Effector memory CD8-positive, alpha-beta T cell (primary cell): ENCODE measurements around the gene C13orf46.
A peak's percentile ranks its signal among the peaks of the same experiment; 100 is the strongest.

Source experiments
- ATAC-seq: fragments of 150-1000 bp; cut with Tn5 transposase; replicated peaks from 2 replicates; pipeline ENCODE4 v1.10.0; 2021; ENCODE audit warnings: mild to moderate bottlenecking, moderate library complexity
- DNase-seq, 3 experiments: peaks; one replicate each; pipeline ENCODE4 v3.0.0; 2021
- H3K27ac Mint-ChIP-seq, 2 donors: one replicate each; pipeline ENCODE4 v1.8.0; 2022; ENCODE audit warnings: mild to moderate bottlenecking in 2 of 2, mixed read lengths in 2 of 2, moderate library complexity in 2 of 2
- H3K27me3 Mint-ChIP-seq, 2 donors: one replicate each; pipeline ENCODE4 v1.8.0; 2022; ENCODE audit warnings: mixed read lengths in 2 of 2
- H3K36me3 Mint-ChIP-seq: one replicate; pipeline ENCODE4 v1.8.0; 2022; ENCODE audit warnings: mild to moderate bottlenecking, moderate library complexity, mixed read lengths; ENCODE audit not compliant: insufficient read depth
- H3K4me1 Mint-ChIP-seq, 2 donors: one replicate each; pipeline ENCODE4 v1.8.0; 2022; ENCODE audit warnings: low read depth in 2 of 2, mixed read lengths in 2 of 2
- H3K4me3 Mint-ChIP-seq, 2 donors: one replicate each; pipeline ENCODE4 v1.8.0; 2022; ENCODE audit warnings: mild to moderate bottlenecking in 2 of 2, mixed read lengths in 2 of 2, moderate library complexity in 2 of 2
- H3K9me3 Mint-ChIP-seq, 2 donors: one replicate each; pipeline ENCODE4 v1.8.0; 2022; ENCODE audit warnings: mixed read lengths in 2 of 2

The C13orf46 gene

GRCh38 chr13:113947311-113948033 is 26.4 kb downstream of the C13orf46 start:
- H3K9me3 Mint-ChIP-seq: no peaks in the 10 kb centered on the region
- no peak overlapping the region for H3K4me3 Mint-ChIP-seq
- DNase-seq (no peak), ATAC-seq (no peak)
- H3K27me3 Mint-ChIP-seq: no peaks in the 10 kb centered on the region
- H3K27ac Mint-ChIP-seq: peak overlapping the region; percentile 57 to 84
- peaks cover 41% of the 10 kb centered on the region for H3K36me3 Mint-ChIP-seq
- peaks cover 0 to 6% of the 10 kb centered on the region in 2 donors for H3K4me1 Mint-ChIP-seq

DNA sequence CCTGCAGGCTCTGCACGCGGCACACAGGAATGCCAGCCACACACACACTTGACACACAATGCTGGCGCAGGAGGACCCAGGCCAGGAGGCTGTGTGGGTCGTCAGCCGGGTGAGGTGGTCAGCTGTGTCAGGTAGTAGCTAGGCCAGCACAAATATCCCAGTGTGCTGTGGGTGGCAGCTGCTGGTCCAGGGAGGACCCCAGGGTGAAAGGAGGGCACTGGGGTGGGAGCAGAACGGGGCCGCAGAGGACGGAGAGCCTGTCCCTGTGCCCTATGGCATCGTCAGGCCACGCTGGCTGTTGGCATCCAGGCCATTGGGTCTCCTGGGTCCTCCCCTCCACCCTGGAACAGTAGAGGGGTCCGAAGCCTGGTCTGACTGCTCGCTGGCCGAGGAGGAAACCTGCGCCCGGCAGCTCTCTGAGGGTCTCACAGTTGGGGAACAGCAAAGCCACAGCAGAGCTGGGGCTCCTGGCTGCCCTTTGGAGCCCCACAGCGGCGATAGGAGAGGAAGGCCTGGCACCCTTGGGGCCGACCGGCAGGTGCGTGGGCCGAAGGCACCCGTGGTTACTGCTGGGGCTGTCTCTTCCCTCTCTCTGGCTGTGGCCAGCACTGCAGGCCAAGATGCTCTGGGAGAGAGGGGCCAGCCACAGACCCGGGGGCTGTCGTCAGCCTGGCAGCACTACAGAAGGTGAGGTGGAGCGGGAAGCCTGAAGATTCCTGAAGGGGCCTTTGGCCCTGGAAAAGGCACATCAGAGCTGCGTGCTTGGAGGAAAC is 27.3 kb downstream of the C13orf46 start:
- H3K27ac Mint-ChIP-seq: peak overlapping the region; percentile 28 to 62
- no peak overlapping the region for H3K4me3 Mint-ChIP-seq

GRCh38 chr13:113945857-113946408 is 27.9 kb downstream of the C13orf46 start:
- DNase-seq: no peak
- Mint-ChIP-seq H3K36me3 (peaks cover 44% of the 10 kb centered on the region), H3K27me3 (no peaks in the 10 kb centered on the region), H3K9me3 (no peaks in the 10 kb centered on the region), H3K4me1 (peaks cover 0 to 4% of the 10 kb centered on the region in 2 donors), H3K4me3 (no peak overlapping the region), H3K27ac (peak overlapping the region in 1 of 2 donors; percentile 28)
- ATAC-seq: no peak

More for the DNA sequence above, 27.3 kb downstream of the C13orf46 start:
- H3K9me3 Mint-ChIP-seq: no peaks in the 10 kb centered on the region
- peaks cover 45% of the 10 kb centered on the region for H3K36me3 Mint-ChIP-seq
- DNase-seq (no peak), ATAC-seq (no peak)
- no peaks in the 10 kb centered on the region for H3K27me3 Mint-ChIP-seq
- peaks cover 0 to 5% of the 10 kb centered on the region in 2 donors for H3K4me1 Mint-ChIP-seq

- Mint-ChIP-seq H3K4me1 (peaks cover 0 to 4% of the 10 kb centered on the region in 2 donors), H3K27me3 (no peaks in the 10 kb centered on the region), H3K4me3 (no peak overlapping the region), H3K9me3 (no peaks in the 10 kb centered on the region), H3K36me3 (peaks cover 40% of the 10 kb centered on the region), H3K27ac (peak overlapping the region in 1 of 2 donors; percentile 68)
- DNase-seq (no peak), ATAC-seq (no peak)
These were observed 29.9 kb downstream of the C13orf46 start for GRCh38 chr13:113943821-113944565.

DNA sequence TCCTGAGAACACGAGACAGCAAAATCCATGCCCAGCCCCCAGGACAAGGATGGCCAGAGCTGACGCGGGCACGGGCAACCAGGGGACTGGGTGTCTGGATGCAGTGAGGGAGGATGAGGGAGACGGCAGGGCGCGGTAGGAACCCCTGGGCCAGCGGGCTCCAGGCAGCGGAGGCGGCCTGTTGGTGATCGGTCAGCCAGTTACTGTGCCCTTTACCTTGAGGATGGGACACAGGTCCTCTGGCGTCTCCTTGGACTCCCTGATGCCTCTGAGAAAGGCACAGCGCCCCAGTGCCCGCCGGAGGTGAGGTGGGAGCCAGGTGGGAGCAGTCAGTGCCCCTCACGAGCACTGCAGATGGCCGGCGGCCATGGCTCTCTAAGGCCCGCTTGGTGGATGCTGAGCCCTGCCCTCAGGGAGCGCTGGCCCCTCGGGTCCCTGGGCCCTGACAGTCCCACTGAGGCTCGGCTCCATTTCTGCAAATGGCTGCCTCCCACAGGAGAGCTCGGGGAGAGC is 31.2 kb downstream of the C13orf46 start:
- no peaks in the 10 kb centered on the region for H3K4me1 Mint-ChIP-seq
- H3K4me3 Mint-ChIP-seq: no peak overlapping the region
- no peaks in the 10 kb centered on the region for H3K9me3 Mint-ChIP-seq
- DNase-seq (no peak), ATAC-seq (no peak)
- peaks cover 0 to under 1% of the 10 kb centered on the region in 2 donors for H3K27me3 Mint-ChIP-seq
- H3K36me3 Mint-ChIP-seq: peaks cover 43% of the 10 kb centered on the region
- H3K27ac Mint-ChIP-seq: peak overlapping the region in 1 of 2 donors; percentile 49

GRCh38 chr13:113941571-113942191 is 32.2 kb downstream of the C13orf46 start:
- ATAC-seq: no peak
- no peak for DNase-seq
- no peaks in the 10 kb centered on the region for H3K4me1 Mint-ChIP-seq
- peaks cover 44% of the 10 kb centered on the region for H3K36me3 Mint-ChIP-seq
- H3K27me3 Mint-ChIP-seq: peaks cover 0 to 7% of the 10 kb centered on the region in 2 donors
- no peak overlapping the region for H3K4me3 Mint-ChIP-seq
- peak overlapping the region in 1 of 2 donors; percentile 49 for H3K27ac Mint-ChIP-seq
- H3K9me3 Mint-ChIP-seq: no peaks in the 10 kb centered on the region

DNA sequence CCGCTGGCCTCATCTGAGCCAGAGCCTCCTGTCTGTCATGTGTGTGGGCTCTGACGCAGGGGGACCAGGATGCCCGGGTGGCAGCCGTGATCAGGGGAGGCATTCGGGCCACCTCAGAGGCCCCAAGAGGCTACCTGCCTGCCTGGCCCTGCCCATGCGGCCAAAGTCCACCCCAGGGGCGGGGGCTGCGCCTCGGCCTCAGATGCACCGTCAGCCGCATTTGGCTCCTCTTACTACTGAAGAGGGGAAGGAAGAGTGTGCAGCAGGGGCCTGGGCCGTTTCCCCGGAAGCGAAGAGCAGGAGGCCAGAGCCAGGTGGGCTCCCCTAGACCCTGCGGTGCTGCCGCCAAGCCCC is 34.0 kb downstream of the C13orf46 start:
- Mint-ChIP-seq H3K9me3 (no peaks in the 10 kb centered on the region), H3K36me3 (peaks cover 38% of the 10 kb centered on the region), H3K4me1 (no peaks in the 10 kb centered on the region), H3K27me3 (peaks cover 0 to 7% of the 10 kb centered on the region in 2 donors), H3K4me3 (no peak overlapping the region), H3K27ac (peak overlapping the region in 1 of 2 donors; percentile 35)
- ATAC-seq (no peak), DNase-seq (no peak)

- no peak for ATAC-seq
- DNase-seq: no peak
- Mint-ChIP-seq H3K4me3 (no peak overlapping the region), H3K27me3 (peaks cover 0 to 8% of the 10 kb centered on the region in 2 donors), H3K9me3 (no peaks in the 10 kb centered on the region), H3K4me1 (no peaks in the 10 kb centered on the region), H3K36me3 (peaks cover 38% of the 10 kb centered on the region), H3K27ac (peak overlapping the region in 1 of 2 donors; percentile 78)
These were observed 34.5 kb downstream of the C13orf46 start for GRCh38 chr13:113939129-113939943.

DNA sequence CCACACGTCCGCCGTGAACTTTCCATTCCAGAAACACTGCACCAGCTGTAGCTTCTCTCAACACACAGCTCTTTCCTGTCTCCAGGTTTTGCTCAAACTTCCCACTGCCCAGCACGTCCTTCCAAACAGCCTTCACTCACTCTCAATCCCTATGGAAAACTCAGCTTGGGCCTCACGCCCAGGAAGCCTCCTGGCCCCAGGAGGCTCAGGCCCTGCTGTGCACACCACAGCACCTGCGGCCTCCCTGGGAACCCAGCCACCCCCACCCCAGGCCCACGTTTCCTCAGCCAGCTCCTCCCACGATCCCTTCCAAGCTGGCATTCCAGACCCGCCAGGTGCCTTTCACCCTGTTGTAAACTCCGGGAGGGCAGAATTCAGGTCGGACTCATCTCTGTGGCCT is 35.2 kb downstream of the C13orf46 start:
- DNase-seq: no peak
- Mint-ChIP-seq H3K36me3 (peaks cover 42% of the 10 kb centered on the region), H3K4me3 (no peak overlapping the region), H3K27me3 (peaks cover 0 to 14% of the 10 kb centered on the region in 2 donors), H3K4me1 (no peaks in the 10 kb centered on the region), H3K9me3 (no peaks in the 10 kb centered on the region), H3K27ac (peak overlapping the region in 1 of 2 donors; percentile 78)
- ATAC-seq: no peak

DNA sequence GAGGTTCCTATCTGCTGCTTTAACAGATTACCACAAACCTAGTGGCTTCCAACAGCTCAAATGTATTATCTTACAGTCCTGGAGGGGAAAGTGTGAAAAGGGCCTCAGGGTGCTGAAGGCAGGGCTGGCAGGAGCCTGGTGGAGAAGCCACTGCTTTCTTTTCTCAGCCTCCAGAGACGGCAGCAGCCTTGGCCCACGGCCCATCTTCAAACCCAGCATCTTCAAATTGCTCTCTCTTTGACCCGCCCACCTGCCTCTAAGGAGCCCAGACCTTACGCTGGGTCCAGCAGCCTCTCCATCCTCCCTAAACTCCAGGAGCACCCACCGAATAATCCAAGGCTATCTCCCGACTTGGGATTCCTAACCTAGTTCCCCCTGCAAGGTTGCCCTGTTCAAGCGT is 35.6 kb downstream of the C13orf46 start:
- Mint-ChIP-seq H3K4me3 (no peak overlapping the region), H3K36me3 (peaks cover 41% of the 10 kb centered on the region), H3K27ac (peak overlapping the region in 1 of 2 donors; percentile 78), H3K9me3 (no peaks in the 10 kb centered on the region), H3K4me1 (no peaks in the 10 kb centered on the region), H3K27me3 (peaks cover 0 to 19% of the 10 kb centered on the region in 2 donors)
- DNase-seq (no peak), ATAC-seq (no peak)

GRCh38 chr13:113937527-113938180 is 36.2 kb downstream of the C13orf46 start:
- Mint-ChIP-seq H3K36me3 (peaks cover 38% of the 10 kb centered on the region), H3K27ac (peak overlapping the region in 1 of 2 donors; percentile 72), H3K4me3 (no peak overlapping the region), H3K27me3 (peaks cover 1 to 20% of the 10 kb centered on the region in 2 donors), H3K9me3 (no peaks in the 10 kb centered on the region), H3K4me1 (no peaks in the 10 kb centered on the region)
- ATAC-seq (no peak), DNase-seq (no peak)

GRCh38 chr13:113937073-113937472 is 36.8 kb downstream of the C13orf46 start:
- no peaks in the 10 kb centered on the region for H3K9me3 Mint-ChIP-seq
- H3K4me1 Mint-ChIP-seq: peaks cover 0 to 3% of the 10 kb centered on the region in 2 donors
- DNase-seq (no peak), ATAC-seq (no peak)
- H3K36me3 Mint-ChIP-seq: peaks cover 38% of the 10 kb centered on the region
- H3K4me3 Mint-ChIP-seq: no peak overlapping the region
- H3K27ac Mint-ChIP-seq: peak overlapping the region in 1 of 2 donors; percentile 72
- H3K27me3 Mint-ChIP-seq: peaks cover 7 to 20% of the 10 kb centered on the region in 2 donors
